Dedifferentiated amniotic fluid mesenchymal stem cell (primary cell): ENCODE data around the gene INPP5E.
"Not testable (repeated sequence)": the region's sequence is repeated elsewhere in the genome, so short reads cannot be mapped to it uniquely, and the experiment has no call there.

Experiments used
- DNase-seq: peaks from one replicate; pipeline ENCODE4 v3.0.0-alpha.2; 2016; ENCODE audit errors: extremely low spot score

INPP5E gene

GRCh38 chr9:136429683-136430491 lies 9.8 kb downstream of the INPP5E start:
- DNase-seq, result no peak

DNA sequence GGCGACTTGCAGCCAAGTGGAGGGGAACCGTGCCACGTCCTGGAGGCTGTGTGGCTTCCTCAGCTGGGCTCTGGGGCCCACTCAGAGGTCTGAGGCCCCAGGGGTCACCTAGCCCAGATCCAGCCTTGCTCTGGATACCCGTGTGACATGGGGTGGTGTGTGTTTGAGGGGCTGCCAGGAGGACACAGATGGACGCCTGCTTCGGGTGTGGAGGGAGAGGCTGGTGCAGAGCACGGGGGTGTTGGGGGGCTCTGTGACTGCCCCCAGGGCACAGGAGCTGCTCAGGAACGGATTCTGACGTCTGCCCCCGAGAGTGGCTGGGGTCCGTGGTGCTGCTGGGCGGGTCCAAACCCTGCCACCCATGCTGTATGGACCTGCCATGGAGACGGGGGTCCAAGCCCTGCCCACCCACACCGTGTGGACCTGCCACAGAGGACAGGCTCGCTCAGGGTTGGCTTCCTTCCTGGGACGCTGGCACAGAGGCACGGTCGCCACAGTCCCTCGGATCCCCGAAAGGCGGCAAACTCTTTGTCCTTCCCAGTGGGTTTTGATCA lies 10.5 kb downstream of the INPP5E start:
- DNase-seq, result no peak

GRCh38 chr9:136426787-136427186 lies 12.9 kb downstream of the INPP5E start:
- no peak for DNase-seq

DNA sequence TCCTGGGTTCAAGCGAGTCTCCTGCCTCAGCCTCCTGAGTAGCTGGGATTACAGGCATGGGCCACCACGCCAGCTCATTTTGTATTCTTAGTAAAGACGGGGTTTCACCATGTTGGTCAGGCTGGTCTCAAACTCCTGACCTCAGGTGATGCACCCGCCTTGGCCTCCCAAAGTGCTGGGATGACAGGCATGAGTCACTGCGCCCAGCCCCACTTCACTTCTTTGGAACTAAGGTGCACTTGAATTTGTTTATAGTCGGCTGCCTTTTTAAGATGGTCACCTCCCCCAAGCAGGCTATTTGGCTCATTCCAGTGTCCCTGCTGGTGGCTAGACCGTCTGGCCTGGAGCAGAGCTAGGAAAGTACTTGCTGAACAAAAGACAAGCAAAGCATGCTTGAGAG lies 14.3 kb downstream of the INPP5E start:
- DNase-seq, result not testable (repeated sequence)

DNA sequence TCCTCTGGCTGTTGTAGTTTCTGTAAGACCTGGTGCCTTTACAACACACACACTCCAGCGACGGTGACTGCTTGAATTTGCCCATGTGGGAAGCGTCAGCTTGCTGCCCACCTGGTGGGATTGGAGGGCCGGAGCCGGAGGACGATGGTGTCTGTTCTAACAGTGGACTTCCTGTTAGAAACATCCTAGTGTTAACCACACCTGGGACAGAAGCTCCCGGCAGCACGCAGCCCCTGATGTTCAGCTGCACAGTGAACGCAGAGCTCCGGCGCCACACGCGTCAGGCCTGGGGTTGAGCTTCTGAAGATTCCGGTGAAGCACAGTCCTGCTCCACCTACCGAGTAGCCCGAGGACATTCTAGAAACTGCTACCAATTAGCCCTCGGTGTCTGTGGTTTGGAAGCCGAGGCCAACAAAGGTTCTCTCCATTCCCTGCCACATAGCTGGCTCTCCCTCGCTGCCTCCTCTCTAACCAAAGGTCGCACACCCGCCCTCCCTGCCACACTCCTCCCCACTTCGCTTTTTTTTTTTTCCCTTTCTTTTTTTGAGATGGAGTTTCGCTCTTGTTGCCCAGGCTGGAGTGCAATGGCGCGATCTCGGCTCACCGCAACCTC lies 14.8 kb downstream of the INPP5E start:
- DNase-seq, result no peak

DNA sequence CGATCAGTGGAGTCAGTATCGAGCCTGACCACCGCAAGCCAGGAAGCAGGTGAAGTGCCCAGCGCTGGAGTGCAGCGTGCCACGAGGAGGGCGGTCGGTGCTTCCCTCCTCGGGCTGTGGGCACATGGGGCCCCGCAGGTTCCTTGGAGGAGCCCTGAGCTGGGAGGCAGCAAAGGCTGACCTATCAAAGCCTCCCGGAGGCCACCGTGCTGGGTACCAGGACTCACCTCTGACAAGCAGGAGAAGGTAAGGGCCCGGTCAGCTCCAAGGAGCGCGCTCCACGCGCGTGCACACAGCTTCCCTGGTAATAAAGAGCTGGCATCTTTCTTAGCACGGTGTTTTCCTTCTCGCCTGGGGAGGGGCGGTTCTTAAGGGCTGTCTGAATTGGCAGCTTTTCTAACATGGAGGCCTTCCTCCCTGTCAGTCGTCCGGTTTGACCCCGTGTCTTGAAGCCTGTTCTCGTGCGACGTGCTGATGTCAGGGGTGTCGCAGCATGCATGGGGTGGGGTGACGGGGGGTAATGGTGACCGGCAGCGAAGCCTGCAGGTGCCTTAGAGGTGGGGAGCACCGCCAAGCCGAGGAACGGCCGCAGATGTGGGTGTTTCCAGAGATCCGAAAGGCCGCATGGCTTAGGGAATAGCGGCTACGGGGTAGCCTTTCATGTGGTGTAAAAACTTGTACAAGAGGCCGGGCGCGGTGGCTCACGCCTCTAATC lies 16.1 kb downstream of the INPP5E start:
- DNase-seq, result no peak

GRCh38 chr9:136422876-136423275 lies 16.8 kb downstream of the INPP5E start:
- DNase-seq, result no peak

DNA sequence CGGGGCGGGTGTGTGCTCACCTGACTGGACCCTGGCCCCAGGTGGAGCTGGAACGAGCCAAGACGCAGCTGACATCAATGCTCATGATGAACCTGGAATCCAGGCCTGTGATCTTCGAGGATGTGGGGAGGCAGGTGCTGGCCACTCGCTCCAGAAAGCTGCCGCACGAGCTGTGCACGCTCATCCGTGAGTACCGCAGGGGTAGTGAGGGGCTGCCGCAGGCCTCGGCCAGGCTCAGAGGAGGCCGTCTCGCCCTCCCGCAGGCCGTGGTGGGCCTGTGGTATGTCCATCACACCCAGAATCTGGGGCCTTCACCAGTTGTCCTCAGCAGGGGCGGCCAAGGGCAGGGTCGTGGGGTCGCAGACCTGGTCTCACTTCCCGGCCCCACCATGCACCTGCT lies 17.9 kb downstream of the INPP5E start:
- DNase-seq, result no peak

- no peak for DNase-seq
Observed at GRCh38 chr9:136419092-136419420, 20.6 kb downstream of the INPP5E start.

DNA sequence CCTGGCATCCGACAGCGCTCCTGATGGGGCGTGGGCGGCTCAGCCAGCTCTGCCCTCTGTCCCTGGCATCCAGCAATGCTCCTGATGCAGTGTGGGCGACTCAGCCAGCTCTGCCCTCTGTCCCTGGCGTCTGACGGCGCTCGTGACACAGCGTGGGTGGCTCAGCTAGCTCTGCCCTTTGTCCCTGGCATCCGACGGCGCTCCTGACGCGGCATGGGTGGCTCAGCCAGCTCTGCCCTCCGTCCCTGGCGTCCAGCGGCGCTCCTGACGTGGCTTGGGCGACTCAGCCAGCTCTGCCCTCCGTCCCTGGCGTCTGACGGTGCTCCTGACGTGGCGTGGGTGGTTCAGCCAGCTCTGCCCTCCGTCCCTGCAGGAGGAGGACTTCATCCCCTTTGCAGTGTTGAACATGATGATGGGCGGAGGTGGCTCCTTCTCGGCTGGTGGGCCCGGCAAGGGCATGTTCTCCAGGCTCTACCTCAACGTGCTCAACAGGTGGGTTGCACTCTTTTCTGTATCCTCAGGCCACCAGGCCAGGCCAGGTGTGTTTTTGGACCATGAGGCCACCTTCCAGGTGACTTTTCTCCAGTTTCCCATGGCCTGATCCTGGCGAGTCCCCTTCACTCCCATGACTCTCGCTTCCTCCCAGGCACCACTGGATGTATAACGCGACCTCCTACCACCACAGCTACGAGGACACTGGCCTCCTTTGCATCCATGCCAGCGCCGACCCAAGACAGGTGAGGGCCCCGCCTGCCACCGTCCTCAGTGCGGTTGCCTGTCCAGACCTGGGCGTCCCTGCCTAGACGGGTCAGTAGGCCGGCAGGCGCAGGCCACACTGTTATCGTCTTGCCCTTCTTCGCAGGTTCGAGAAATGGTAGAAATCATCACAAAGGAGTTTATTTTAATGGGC lies 21.2 kb downstream of the INPP5E start:
- DNase-seq, result no peak

DNA sequence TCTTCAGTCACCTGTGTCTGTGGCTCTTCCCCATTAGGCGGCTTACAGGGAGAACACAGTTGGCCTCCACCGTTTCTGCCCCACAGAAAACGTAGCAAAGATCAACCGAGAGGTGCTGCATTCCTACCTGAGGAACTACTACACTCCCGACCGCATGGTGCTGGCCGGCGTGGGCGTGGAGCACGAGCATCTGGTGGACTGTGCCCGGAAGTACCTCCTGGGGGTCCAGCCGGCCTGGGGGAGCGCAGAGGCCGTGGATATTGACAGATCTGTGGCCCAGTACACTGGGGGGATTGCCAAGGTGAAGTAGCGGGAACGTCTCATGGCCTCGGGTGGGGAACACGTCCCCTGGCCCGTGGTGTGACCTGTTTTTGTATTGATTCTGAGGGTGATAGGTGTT lies 22.7 kb downstream of the INPP5E start:
- DNase-seq, result no peak

DNA sequence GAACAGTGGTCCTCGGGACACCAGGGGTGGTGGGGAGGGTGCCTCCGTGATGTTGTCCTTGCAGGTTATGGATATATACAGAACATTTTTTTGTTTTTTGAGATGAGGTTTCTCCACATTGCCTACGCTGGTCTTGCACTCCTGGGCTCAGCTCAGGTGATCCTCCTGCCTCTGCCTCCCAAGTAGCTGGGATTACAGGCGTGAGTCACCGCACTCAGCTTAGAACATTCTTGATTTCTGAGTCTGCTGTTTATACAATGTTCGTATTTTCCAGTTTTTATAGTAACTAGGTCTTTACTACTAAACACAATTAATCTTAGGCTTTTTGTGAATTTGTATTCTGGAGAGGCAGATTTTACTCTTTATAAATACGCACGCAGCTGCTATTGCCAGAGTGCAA lies 23.2 kb downstream of the INPP5E start:
- DNase-seq, result no peak

- no peak for DNase-seq
Observed at GRCh38 chr9:136412962-136413361, 26.7 kb downstream of the INPP5E start.

- DNase-seq, result no peak
Observed at GRCh38 chr9:136411378-136411777, 28.3 kb downstream of the INPP5E start.

DNA sequence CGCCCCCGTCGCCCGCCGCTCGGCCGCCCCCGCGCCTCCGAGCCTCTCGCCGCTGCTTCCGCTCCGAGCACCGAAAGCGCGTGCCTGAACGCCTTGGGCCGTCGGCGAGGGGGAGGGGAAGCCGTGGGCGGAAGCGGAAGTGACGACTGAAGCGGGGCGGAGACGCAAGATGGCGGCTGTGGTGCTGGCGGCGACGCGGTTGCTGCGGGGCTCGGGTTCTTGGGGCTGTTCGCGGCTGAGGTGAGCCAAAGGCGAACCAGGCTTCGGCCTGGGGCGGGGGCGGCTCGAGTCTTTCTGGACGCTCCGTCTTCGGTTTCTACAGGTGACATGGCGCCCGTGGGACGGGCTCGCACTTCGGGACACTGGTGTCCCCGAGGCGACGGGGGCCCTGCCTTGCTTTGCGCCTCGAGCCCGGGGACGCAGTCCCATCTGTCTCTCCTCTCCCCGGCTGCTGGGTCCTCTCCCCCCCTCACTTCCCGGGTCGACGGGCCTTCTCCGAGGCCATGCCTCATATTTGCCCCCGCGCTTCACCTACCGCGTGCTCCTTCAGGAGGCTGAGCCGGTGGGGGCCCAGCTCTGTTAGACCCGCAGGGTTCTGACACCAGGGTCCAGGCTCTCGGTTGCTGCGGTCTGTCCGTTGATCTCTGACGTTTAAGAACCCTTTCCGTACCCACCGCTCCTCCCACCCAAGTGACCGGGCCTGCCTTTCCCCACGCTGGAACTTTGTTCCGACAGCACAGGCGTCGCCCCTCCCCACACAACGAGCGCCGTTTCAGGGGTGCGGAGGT lies 29.0 kb downstream of the INPP5E start, which contains the start of the genes ENTR1 and PMPCA:
Gene ENTR1, minus strand, starts transcription at position 115 of the 788 bp plus-strand sequence. CDS start 217 bp downstream, outside the sequence.
Gene PMPCA, plus strand, starts transcription at position 159 of the 788 bp plus-strand sequence. Its CDS starts 11 bp downstream, at position 170.
- DNase-seq, result peak; percentile 88

DNA sequence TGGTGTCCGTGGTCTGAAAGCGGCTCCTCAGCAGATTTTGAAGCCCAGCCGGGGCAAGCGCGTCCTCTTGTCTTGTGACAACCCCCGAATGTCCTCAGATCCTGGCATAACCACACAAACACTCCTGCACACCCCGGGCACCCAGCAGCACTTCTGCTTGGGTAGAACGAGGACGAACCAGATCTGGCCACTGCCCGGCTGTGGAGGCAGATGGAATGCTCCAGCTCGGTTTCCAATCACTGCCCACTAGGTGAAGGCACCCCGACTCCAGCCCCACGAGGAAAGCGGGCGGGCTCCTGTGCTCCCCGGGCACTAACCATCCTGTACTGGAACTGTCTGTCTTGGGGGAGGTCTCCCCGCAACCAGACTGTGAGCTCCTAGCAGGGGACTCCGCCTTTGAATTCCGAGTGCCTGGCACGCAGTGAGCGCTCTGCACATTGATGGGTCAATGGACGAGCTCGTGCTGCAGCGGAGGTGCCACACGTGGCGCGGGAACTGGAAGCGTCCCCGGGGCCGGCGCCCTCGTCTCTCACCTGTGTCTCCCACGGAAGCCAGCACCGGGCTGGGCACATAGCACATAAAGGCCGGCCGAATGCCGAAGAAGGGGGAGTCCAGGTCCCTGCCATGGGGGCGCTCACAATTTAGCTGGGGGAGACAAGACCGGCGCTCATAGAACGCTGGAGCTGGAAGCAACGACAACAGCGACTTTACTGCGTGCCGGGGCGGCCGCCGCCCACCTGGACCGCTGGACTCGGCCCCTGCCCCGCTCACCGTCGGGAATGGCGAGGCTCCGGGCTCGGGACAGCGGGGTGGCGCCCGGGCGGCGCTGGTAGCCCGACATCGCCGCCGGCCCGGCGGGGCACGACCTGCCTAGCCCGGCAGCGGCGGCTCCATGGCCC lies 29.8 kb downstream of the INPP5E start:
- DNase-seq, result no peak

GRCh38 chr9:136407911-136408310 lies 31.7 kb downstream of the INPP5E start:
- DNase-seq, result no peak

- not testable (repeated sequence) for DNase-seq
Observed at GRCh38 chr9:136407061-136407460, 32.6 kb downstream of the INPP5E start.

- not testable (repeated sequence) for DNase-seq
Observed at GRCh38 chr9:136405904-136406303, 33.7 kb downstream of the INPP5E start.
